ENCODE results near the gene AMN.

AMN gene

DNA sequence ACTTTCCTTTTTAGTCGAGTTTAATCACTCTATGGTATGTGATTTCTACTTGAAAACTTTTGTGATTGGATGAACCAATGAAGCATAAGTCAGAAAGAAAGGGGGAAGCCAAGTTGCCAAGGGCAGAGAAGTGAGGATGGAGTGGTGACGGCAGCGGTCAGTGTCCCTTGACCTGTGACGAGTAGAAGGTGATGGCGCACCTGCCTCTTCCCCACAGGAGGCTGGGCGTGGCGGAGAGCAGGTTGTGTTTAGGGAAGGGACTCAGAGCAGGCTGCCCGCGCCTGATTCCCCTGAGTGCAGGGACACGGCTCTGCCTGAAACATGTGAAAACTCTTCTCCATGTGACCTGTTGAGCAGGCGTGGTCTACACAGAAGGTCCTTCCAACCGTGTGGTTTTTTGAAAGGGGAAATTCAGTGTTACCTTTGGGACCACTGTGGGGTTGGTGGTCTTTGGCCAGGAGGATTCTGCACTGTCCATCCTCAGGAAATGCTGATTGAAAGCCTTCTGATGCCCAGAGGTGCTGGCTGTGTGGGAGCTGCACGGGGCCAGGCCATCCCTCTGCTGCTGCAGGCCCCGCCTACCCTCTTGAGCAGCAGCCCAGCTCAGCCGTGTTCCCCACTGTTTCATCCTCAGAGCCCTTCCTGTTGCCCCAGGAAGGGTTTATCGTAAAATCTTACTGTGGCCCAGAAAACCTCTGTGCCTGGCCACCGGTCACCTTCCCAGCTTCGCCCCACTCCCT is 23.5 kb upstream of the AMN start:
- DNase-seq (ENCODE audit: low spot score): no peak
- FAIRE-seq: no peak

DNA sequence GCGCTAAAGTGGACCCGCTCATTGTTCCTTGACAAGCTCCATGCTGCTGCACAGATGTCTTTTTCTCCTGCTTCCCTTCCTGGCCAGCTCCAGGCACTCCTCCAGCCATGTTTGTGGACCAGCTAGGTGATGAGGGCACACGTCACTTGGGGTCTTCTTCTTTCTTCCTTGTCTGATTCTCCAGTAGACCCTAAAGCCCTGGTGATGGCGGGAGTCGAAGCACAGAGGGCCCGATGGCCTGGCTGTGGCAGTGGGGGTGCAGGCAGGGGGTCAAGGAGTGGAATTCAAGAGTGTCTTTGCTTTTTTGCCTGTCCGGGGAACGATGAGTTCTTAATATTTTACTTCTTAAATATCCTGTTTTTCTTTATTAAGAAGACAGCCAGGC is 23.0 kb upstream of the AMN start:
- FAIRE-seq (no peak), DNase-seq (ENCODE audit: low spot score) (no peak)

DNA sequence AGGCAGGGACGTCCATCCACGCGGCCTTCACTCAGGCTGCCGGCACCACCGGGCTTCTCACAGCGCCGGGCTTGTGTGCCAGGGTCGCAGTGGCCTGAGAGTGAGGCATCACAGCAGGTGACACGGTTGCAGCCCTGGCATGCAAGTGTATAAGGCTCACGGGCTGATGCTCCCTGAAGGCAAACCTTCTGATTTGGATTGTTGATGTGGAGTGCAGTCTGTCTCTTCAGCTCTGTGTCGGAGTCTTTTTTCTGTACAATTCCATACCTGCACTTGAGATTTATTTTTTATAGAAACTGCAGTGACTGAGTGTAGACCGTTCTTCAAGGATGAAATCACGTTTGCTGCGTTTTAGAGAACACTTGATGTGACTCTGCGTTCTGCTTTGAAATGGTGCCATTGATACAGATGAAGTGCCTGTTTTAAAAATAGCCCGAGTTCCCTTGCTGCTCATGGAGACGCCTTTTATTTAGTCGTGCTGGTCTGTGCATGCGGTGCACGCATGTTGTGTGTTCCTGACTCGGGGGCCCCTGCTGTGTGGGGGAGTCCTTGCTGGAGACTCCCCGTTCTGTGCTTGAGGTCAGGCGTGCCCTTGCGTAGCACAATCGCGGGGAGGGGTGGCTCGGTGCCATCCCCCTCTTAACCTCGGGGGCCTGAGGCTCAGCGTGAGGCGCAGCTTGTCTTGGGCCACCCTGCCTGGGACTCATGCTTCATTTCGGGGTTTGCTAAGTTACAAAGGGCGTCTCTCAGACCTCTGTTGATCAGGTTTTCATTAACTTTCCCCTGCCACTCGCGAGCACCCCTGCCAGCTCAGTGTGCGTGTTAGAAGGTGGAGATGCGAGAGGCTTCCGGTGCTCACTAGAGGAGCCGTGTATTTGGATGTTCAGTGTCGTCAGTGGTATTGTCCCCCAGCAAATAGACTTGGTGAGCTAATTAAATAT is 21.6 kb upstream of the AMN start:
- no peak for DNase-seq (ENCODE audit: low spot score)
- FAIRE-seq: no peak

- no peak for FAIRE-seq
These were observed 20.8 kb upstream of the AMN start for GRCh38 chr14:102901633-102902032.

DNA sequence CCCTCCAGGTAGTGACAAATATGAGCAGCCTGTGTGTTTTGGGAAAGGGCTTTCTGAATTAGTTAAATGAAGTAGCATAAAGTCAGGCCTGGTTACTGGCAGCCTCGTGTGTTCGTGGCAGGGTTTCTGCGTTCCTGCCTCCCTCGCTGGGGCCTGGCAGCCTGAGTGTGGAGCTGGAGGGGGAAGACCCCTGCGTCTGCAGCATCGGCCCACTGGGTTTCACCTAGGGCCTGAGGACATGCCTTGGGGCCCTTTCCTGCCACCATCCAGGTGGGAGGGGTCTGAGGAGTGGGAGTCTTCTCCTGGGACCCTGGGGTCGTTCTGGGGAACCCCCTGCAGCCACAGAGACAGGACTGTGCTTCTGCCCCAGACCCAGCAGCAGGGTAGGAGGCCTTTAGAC is 20.4 kb upstream of the AMN start:
- DNase-seq (ENCODE audit: low spot score) (no peak), FAIRE-seq (no peak)

More at GRCh38 chr14:102901633-102902032, 20.8 kb upstream of the AMN start:
- no peak for DNase-seq (ENCODE audit: low spot score)

DNA sequence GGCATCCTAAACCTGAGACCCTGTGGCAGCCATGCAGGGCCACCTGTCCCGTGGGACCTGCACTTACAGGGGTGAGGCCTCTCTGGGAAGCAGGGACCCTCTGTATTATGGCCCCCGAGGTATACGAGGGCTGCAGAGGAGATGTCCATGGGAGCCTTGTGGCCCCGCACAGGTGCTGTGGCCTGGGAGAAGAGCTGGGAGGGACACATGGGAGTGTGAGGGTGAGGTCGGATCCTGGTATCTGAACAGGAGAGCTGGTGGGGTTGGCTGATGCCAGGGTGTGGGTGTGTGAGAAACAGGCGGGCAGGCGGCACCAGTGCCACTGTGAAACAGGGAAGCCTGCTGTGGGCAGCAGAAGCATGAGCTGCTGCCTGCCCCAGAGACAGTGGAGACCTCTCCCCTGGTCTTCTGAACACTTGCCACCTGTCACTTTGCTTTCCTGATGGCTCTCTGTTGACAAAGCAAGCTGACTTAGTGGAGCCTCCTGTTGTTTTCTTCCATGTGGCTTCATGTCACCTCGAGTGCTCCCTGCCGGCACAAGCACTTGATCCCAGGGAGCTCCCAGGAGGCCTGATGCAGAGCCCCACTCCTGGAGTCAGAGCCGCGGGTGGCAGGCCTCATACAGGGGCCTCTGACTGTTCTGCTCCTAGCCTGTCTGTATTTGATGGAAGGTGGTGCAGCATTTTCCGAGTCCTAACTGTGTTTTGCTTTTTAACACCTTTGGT is 19.8 kb upstream of the AMN start:
- FAIRE-seq: no peak
- no peak for DNase-seq (ENCODE audit: low spot score)

DNA sequence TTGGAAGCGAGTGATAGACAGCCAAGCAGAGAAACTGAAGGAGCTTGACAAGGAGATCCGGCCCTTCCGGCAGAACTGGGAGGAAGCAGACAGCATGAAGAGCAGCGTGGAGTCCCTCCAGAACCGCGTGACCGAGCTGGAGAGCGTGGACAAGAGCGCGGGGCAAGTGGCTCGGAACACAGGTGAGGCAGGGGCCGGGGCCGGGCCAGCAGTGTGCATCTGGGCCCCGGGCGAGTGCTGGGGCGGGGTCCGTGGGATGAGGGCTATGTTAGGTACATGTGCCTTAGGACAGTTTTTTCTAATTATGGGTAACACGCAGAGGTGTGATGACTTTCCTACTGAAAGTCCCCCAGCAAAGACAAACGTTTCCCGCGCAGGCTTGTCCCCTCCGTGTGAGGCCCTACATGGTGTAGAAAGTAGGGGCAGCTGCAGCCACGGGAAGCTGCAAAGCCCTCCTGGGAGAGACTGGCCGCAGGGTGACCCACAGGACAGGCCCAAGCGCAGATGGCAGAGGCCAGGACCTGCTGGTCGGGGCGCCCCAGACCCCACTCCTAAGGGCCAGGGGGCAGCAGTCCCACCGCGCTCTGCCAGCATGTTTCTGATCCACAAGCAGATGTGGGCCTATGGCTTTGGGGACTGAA is 19.1 kb upstream of the AMN start:
- FAIRE-seq: no peak
- no peak for DNase-seq (ENCODE audit: low spot score)

DNA sequence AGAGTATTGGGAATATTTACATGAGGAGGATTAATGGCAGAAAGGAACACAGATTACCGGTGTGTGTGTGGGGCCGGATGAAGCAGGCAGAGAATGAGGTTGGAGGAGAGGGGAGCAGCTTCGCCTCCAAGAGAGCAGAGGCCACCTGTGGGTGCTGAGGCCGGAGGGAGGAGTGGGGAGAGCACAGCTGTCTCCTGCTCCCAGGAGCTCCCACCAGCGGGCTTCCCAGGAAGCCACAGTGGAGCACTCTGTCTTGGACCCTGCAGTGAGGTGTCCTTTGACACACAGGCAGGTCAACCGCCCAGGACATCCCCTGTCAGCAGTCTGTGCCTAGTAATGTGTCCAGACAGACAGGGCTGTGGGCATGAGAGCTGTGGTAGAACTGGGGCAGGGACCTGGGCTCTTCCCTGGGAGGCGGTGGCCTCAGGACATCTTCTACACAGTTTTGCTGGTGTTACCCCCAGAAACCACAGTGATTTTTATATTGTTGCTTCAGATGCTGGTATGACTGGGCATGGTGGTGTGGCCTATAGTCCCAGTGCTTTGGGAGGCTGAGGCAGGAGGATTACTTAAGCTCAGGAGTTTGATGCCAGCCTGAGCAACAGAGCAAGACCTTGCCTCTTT is 18.5 kb upstream of the AMN start:
- FAIRE-seq (no peak), DNase-seq (ENCODE audit: low spot score) (no peak)

DNA sequence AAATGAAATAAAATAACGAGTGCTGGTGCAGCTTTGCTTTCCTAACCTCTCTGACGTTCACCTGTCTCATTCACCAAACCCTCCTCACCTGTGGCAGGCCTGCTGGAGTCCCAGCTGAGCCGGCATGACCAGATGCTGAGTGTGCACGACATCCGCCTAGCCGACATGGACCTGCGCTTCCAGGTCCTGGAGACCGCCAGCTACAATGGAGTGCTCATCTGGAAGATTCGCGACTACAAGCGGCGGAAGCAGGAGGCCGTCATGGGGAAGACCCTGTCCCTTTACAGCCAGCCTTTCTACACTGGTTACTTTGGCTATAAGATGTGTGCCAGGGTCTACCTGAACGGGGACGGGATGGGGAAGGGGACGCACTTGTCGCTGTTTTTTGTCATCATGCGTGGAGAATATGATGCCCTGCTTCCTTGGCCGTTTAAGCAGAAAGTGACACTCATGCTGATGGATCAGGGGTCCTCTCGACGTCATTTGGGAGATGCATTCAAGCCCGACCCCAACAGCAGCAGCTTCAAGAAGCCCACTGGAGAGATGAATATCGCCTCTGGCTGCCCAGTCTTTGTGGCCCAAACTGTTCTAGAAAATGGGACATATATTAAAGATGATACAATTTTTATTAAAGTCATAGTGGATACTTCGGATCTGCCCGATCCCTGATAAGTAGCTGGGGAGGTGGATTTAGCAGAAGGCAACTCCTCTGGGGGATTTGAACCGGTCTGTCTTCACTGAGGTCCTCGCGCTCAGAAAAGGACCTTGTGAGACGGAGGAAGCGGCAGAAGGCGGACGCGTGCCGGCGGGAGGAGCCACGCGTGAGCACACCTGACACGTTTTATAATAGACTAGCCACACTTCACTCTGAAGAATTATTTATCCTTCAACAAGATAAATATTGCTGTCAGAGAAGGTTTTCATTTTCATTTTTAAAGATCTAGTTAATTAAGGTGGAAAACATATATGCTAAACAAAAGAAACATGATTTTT is 17.1 kb upstream of the AMN start:
- FAIRE-seq (no peak), DNase-seq (ENCODE audit: low spot score) (no peak)

- no peak for DNase-seq (ENCODE audit: low spot score)
- FAIRE-seq: no peak
These were observed 15.7 kb upstream of the AMN start for GRCh38 chr14:102906616-102907302.

DNA sequence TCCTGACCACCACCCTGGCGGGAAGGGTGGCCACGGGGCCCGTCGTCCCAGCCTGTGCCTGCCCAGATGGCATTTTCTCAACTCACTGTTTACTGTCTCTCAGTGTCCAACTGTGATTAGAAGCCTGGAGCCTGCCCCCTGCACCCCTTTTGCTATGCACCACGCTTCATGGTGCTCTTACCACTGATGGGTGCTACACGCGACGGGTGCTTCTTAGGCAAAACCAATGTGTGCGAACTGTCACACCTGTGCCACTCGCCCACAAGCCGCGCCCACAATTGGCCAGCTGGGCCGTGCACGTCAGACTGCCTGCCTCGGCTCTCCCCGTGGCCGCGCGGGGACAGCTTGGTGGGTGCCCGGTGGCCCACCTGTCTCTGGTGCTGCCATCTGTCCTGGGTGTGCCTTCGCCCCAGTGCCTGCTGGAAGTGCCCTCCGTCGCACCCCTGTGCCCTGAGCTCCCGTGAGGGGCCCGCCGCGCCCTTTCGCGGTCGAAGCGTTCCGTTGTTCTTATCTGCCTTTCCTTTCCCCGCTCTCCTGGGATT is 15.1 kb upstream of the AMN start:
- DNase-seq (ENCODE audit: low spot score): no peak
- FAIRE-seq: no peak

DNA sequence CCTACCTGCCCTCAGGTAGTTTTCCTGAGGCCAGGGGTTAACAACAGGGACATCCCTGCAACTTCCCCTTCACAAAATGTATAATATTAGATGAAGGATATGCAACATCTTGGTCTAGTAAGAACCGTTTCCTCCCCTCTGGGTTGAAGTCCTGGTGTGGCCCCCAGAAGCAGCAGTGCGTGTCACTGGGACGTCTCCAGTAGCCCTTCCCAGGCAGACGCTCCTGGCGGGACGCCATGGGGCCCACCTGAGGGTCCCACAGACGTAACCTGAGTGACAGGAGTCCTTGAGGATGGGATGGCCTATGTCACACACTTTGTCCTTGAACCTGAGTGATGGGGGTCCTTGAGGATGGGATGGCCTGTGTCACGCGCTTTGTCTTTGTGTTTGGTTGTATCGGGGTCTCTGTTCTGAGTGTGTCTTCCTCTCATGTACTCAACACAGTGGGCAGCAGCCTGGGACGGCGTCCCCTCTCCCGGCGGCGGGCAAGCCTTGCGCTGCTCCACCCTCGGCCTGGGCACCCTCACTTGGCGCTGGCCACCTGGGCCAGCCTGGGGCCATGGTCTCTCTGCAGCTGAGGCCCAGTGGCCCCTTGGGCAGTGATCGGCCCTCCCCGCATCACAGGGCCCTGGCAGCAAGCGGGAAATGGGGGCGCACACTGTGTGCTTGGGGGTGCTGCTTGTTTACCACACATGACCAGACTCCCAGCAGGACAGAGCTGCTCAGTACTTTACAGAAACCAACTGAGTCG is 14.3 kb upstream of the AMN start:
- DNase-seq (ENCODE audit: low spot score) (no peak), FAIRE-seq (no peak)

GRCh38 chr14:102908766-102909455 is 13.6 kb upstream of the AMN start:
- DNase-seq (ENCODE audit: low spot score) (no peak), FAIRE-seq (no peak)

GRCh38 chr14:102909462-102909861 is 13.0 kb upstream of the AMN start:
- no peak for DNase-seq (ENCODE audit: low spot score)

DNA sequence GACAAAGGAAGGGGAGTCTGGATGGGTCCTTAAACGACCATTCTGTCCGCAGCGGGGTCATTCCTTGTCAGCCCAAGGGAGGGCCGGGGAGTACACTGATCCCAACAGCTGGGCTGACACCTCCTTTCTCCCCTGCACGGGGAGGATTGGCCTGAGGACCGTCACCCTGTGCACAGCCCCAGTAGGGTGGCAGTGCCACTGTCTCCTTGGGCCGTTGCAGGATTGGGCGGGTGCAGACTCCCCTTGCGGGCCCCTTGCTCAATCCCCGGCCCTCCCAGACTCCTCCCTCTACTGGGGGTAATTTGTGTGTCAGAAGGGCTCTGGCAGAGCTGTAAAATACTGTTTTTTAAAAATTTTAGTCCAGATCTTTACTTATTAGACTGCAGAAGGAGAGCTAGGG is 12.6 kb upstream of the AMN start:
- DNase-seq (ENCODE audit: low spot score) (no peak), FAIRE-seq (no peak)

More at GRCh38 chr14:102909462-102909861, 13.0 kb upstream of the AMN start:
- FAIRE-seq: no peak

DNA sequence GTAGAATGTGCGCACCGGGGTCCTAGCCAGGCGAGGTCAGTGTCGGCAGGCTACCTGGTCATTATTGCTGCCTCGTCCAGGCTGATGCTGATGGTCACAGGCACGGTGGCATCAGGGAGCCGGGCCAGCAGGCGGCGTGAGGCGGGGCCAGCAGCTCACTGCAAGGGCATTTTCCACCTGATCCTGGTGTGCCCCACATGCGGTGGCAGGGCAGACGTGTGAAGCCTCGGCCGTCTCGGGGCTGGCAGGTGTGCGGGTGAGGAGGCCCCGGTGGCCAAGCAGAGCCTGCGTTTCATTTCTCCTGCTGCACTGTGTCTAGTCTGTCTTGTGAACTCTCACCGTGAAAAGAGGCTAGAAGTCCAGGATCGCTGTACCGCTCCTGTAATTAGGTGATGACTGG is 12.0 kb upstream of the AMN start:
- no peak for DNase-seq (ENCODE audit: low spot score)
- no peak for FAIRE-seq

DNA sequence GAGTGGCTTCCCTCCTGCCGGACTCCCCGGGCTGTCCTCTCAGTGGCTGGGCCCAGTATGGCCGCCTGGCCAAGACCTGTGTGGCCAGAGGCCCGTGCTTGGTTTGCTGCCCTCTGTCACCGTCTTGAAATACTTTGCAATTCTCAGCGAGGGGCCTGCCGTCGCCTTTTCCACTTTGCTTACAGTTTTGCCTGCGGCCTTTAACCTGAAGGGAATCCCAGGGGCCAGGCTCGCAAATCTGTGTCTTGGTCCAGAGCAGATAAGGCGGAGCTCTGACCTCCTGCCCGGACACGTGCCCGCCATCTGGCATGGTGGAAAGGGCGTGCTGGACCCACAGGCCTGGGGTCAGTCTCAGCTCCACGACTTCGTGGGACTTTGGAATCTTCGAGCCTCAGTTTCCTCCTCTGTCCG is 10.9 kb upstream of the AMN start:
- no peak for FAIRE-seq

More for the DNA sequence above, 10.9 kb upstream of the AMN start:
- no peak for DNase-seq (ENCODE audit: low spot score)

Measured in urothelium cell line (cell line).